H1 (cell line): ENCODE results near the gene ARHGAP22. TPM values are rescaled to one million over a fixed set of nuclear protein-coding genes. Genes with fewer than 3 reads are reported as not detected.
A peak's percentile ranks its signal among the peaks of the same experiment; 100 is the strongest.

ENCODE experiments used
- CTCF ChIA-PET: fragments of 300-600 bp; sonication (Branson Sonifier 250); formaldehyde crosslinking; loops from one replicate; lab custom pipeline; 2021; ENCODE audit not compliant: partially characterized antibody; lab: Charles Lee
- POLR2A ChIA-PET: fragments of 300-600 bp; sonication (Branson Sonifier 250); formaldehyde crosslinking; loops from one replicate; lab custom pipeline; 2021; ENCODE audit warnings: inconsistent platforms; ENCODE audit not compliant: partially characterized antibody; lab: Charles Lee
- DNase-seq, 2 experiments: peaks; one replicate each; pipeline versions ENCODE4 v3.0.0 to v3.0.0-alpha.2; 2010 to 2022; ENCODE audit warnings: low spot score in 2 of 2, low read depth in 1 of 2, mixed read lengths in 1 of 2
- FAIRE-seq: peaks from 2 replicates; lab custom pipeline; 2011; peaks lifted over from hg19 to GRCh38; lab: Jason Lieb, UNC
- H2AFZ ChIP-seq: 2 replicates; pipeline ENCODE4 v1.8.1; 2012; ENCODE audit warnings: low read length, inconsistent platforms
- H2AK5ac ChIP-seq: 2 replicates; pipeline ENCODE4 v1.6.1; 2013; ENCODE audit warnings: low read depth, low read length
- H2BK120ac ChIP-seq: replicated peaks from 2 replicates; pipeline ENCODE3; 2013; ENCODE audit warnings: low read depth, low read length, inconsistent platforms
- H2BK12ac ChIP-seq: 2 replicates; pipeline ENCODE4 v1.6.1; 2013; ENCODE audit warnings: low read depth, low read length
- H2BK15ac ChIP-seq: 2 replicates; pipeline ENCODE4 v1.6.1; 2013; ENCODE audit warnings: low read length
- H2BK20ac ChIP-seq: 2 replicates; pipeline ENCODE4 v1.6.1; 2013; ENCODE audit warnings: low read length
- H2BK5ac ChIP-seq: 2 replicates; pipeline ENCODE4 v1.6.1; 2013; ENCODE audit warnings: low read depth, low read length
- H3K14ac ChIP-seq: 2 replicates; pipeline ENCODE4 v1.6.1; 2013; ENCODE audit warnings: inconsistent platforms; ENCODE audit not compliant: insufficient read length
- H3K18ac ChIP-seq: 2 replicates; pipeline ENCODE4 v1.6.1; 2013; ENCODE audit warnings: low read length; ENCODE audit errors: extremely low read depth
- H3K23ac ChIP-seq: 2 replicates; pipeline ENCODE4 v1.6.1; 2013; ENCODE audit warnings: inconsistent platforms; ENCODE audit not compliant: insufficient read length
- H3K23me2 ChIP-seq: 2 replicates; pipeline ENCODE4 v1.6.1; 2013; ENCODE audit warnings: low read depth, low read length
- H3K27ac ChIP-seq: 2 replicates; pipeline ENCODE4 v1.6.1; 2011; ENCODE audit warnings: low read depth, low read length, inconsistent platforms
- H3K27me3 ChIP-seq, 4 experiments: replicated peaks in 1 of 4; 1 replicate in 1 of 4; 2 replicates in 3 of 4; pipeline versions ENCODE4 v1.6.1 to v1.8.1; 2011 to 2013; ENCODE audit warnings: low read length in 3 of 4, mild to moderate bottlenecking in 3 of 4, inconsistent platforms in 2 of 4, mixed read lengths in 2 of 4, moderate library complexity in 1 of 4; ENCODE audit not compliant: control insufficient read depth in 3 of 4, insufficient read depth in 3 of 4; ENCODE audit errors: extremely low read depth in 1 of 4
- H3K36me3 ChIP-seq, 4 experiments: 2 replicates each; pipeline versions ENCODE4 v1.6.1 to v1.8.1; 2011 to 2013; ENCODE audit warnings: mild to moderate bottlenecking in 4 of 4, low read length in 3 of 4, moderate library complexity in 2 of 4, control low read depth in 1 of 4, inconsistent platforms in 1 of 4; ENCODE audit not compliant: insufficient read depth in 4 of 4, control insufficient read depth in 2 of 4
- H3K4ac ChIP-seq: replicated peaks from 2 replicates; pipeline ENCODE3; 2013; ENCODE audit warnings: low read length, low read depth, mixed read lengths, inconsistent platforms; ENCODE audit not compliant: insufficient read length
- H3K4me1 ChIP-seq, 4 experiments: replicated peaks in 1 of 4; 1 replicate in 1 of 4; 2 replicates in 3 of 4; pipeline versions ENCODE4 v1.6.1 to v1.8.1; 2011 to 2013; ENCODE audit warnings: low read length in 3 of 4, inconsistent platforms in 2 of 4, mixed read lengths in 1 of 4; ENCODE audit not compliant: insufficient read depth in 4 of 4, control insufficient read depth in 3 of 4
- H3K4me2 ChIP-seq, 2 experiments: 2 replicates each; pipeline versions ENCODE4 v1.6.1 to v1.8.1; 2011 to 2013; ENCODE audit warnings: low read depth in 2 of 2, low read length in 2 of 2, control low read depth in 1 of 2, inconsistent platforms in 1 of 2, mild to moderate bottlenecking in 1 of 2; ENCODE audit not compliant: insufficient read depth in 1 of 2
- H3K4me3 ChIP-seq, 4 experiments: fragments of 200-600, 300-600 bp in 1 of 4; sonication (generic), shearing (Covaris generic), sonication (Bioruptor Twin) in 1 of 4; 2 replicates each; pipeline versions ENCODE4 v1.5.1 to v1.8.1; 2011 to 2016; ENCODE audit warnings: low read length in 4 of 4, low read depth in 3 of 4, control low read depth in 2 of 4, inconsistent platforms in 2 of 4, mild to moderate bottlenecking in 2 of 4, mixed read lengths in 1 of 4, moderate library complexity in 1 of 4; ENCODE audit not compliant: insufficient read depth in 2 of 4; ENCODE audit errors: extremely low read depth in 1 of 4
- H3K56ac ChIP-seq: replicated peaks from 2 replicates; pipeline ENCODE3; 2013; ENCODE audit warnings: low read depth, mild to moderate bottlenecking, mixed read lengths, low read length, inconsistent platforms; ENCODE audit not compliant: insufficient read length
- H3K79me1 ChIP-seq: 2 replicates; pipeline ENCODE4 v1.6.1; 2013; ENCODE audit warnings: low read depth, low read length, control low read depth
- H3K79me2 ChIP-seq, 2 experiments: 2 replicates each; pipeline versions ENCODE4 v1.6.1 to v1.8.1; 2012 to 2013; ENCODE audit warnings: low read length in 2 of 2, mild to moderate bottlenecking in 2 of 2, inconsistent platforms in 1 of 2; ENCODE audit not compliant: insufficient read depth in 2 of 2, control insufficient read depth in 1 of 2
- H3K9ac ChIP-seq, 4 experiments: replicated peaks in 1 of 4; 1 replicate in 1 of 4; 2 replicates in 3 of 4; pipeline versions ENCODE4 v1.6.1 to v1.8.1; 2011 to 2013; ENCODE audit warnings: low read depth in 3 of 4, low read length in 3 of 4, control low read depth in 2 of 4, mild to moderate bottlenecking in 2 of 4, moderate library complexity in 2 of 4, inconsistent platforms in 1 of 4; ENCODE audit errors: extremely low read depth in 1 of 4
- H3K9me3 ChIP-seq, 2 experiments: 2 replicates each; pipeline versions ENCODE4 v1.6.1 to v1.8.1; 2012 to 2013; ENCODE audit warnings: mild to moderate bottlenecking in 2 of 2, moderate library complexity in 2 of 2, control low read depth in 1 of 2, inconsistent platforms in 1 of 2, low read depth in 1 of 2, low read length in 1 of 2, mixed read lengths in 1 of 2; ENCODE audit not compliant: insufficient read depth in 2 of 2
- H4K20me1 ChIP-seq, 2 experiments: replicated peaks in 1 of 2; 2 replicates each; pipeline versions ENCODE3 to v1.8.1; 2011 to 2013; ENCODE audit warnings: inconsistent platforms in 2 of 2, low read length in 2 of 2, mild to moderate bottlenecking in 1 of 2; ENCODE audit not compliant: insufficient read depth in 2 of 2, control insufficient read depth in 1 of 2
- H4K5ac ChIP-seq: 2 replicates; pipeline ENCODE4 v1.6.1; 2013; ENCODE audit warnings: low read length, low read depth, mixed read lengths, inconsistent platforms; ENCODE audit not compliant: insufficient read length
- H4K8ac ChIP-seq: 2 replicates; pipeline ENCODE4 v1.8.0; 2013; ENCODE audit warnings: mild to moderate bottlenecking, moderate library complexity, low read length, inconsistent platforms; ENCODE audit not compliant: insufficient read depth; ENCODE audit errors: extremely low read depth
- H4K91ac ChIP-seq: replicated peaks from 2 replicates; pipeline ENCODE3; 2013; ENCODE audit warnings: low read length, mixed read lengths, inconsistent platforms; ENCODE audit not compliant: insufficient read length
- CTBP2 ChIP-seq: IDR thresholded peaks from 2 replicates; pipeline ENCODE4 v1.7.0; 2011; ENCODE audit warnings: borderline replicate concordance, mild to moderate bottlenecking, moderate library complexity, mixed read lengths, low read length; ENCODE audit not compliant: insufficient read depth, insufficient read length
- SIRT6 ChIP-seq: IDR thresholded peaks from one replicate; pipeline ENCODE4 v1.7.1; 2012; ENCODE audit warnings: low read length, inconsistent platforms
- WGBS, 2 experiments: shearing (Covaris generic) in 1 of 2; methylation state at CpG; one replicate each; pipeline versions ENCODE4 v1.1.6 to v1.1.7; 2013 to 2015; ENCODE audit warnings: low lambda C conversion rate in 2 of 2, mixed read lengths in 2 of 2, inconsistent platforms in 1 of 2, low coverage in 1 of 2, missing lambda C conversion rate in 1 of 2; ENCODE audit not compliant: insufficient replicate concordance in 2 of 2, insufficient coverage in 1 of 2, insufficient read length in 1 of 2; ENCODE audit errors: extremely low coverage in 1 of 2, missing lambda C conversion rate in 1 of 2; 5-methylcytosine and 5-hydroxymethylcytosine counted together
- polyA plus RNA-seq, 7 experiments: library from polyadenylated mRNA; depleted of rRNA in 3 of 7; stranded (reverse) in 5 of 7; unstranded in 2 of 7; fragments of >200 nt in 5 of 7; fragments of 200-250 nt in 2 of 7; gene quantifications; 1 replicate in 5 of 7; 2 replicates in 1 of 7; 4 replicates in 1 of 7; pipeline versions ENCODE4 v1.2.1 to v1.2.3, GENCODE V29; 2011 to 2013; ENCODE audit warnings: missing spikeins in 2 of 7, mixed read lengths in 2 of 7
- total RNA-seq: library from RNA; stranded (reverse); fragmentation: NEBNext Ultra II Directional; extraction: Animal tissue kit (Norgen Biotek cat#: 25700); gene quantifications from 2 replicates; pipeline ENCODE4 v1.2.1, GENCODE V29; 2021

ARHGAP22 gene
- total and polyA plus RNA-seq, 2 of the 8 experiments (the other 6 are each of a cell fraction or from before 2014, with no cell fraction given) = 3.6 to 11.2 TPM

DNA sequence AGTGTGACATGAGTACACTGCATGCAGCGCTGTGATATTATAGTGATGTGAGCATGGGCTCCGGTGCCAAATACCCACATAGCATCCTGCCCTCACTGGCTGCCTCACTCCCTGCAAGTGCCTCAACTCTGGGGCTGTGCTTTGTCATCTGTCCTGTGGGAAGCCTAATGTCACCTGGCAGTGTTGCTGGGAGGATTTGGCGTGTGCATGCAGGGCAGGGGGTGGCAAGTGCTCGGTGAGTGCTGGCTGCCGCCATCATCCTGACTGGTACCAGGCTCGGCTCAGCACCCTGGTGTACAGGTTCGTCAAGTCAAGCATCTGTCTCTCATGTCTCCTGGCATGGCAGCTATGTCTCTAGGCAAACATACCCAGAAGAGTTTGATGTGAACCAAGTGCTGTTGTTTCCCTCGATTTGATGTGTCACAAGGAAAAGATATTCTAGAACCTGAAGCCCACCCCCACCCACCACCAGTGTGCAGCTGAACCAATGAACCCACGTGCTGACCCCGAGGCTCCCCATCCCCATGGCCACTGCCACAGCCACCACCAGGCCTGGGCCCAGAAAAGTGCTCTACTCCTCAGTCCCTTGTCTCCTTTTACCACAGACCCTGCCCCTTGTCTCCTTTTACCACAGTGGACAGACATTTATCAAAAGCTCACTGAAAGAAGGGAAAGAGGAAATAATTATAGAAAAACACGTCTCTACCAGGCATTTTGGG, 162.6 kb downstream of the ARHGAP22 start:
- TF ChIP-seq CTBP2 (no peak), SIRT6 (no peak)
- no peak overlapping the region for H2BK12ac ChIP-seq
- CTCF ChIA-PET = interaction anchor here (0.9 to 10.9 kb wide), 14 partner anchors 12 to 165 kb away, joined by 3 to 141 read pairs (median 4); no protein-coding TSS in a partner anchor

More for the DNA sequence above, 162.6 kb downstream of the ARHGAP22 start:
- Histone ChIP-seq H2BK120ac (no peak overlapping the region), H4K5ac (no peak overlapping the region), H3K9ac (no peak overlapping the region), H3K79me2 (no peaks in the 10 kb centered on the region), H2BK15ac (no peak overlapping the region), H4K8ac (no peak overlapping the region), H4K20me1 (peaks cover 0 to 5% of the 10 kb centered on the region in 2 experiments), H3K4ac (no peak overlapping the region), H2BK5ac (no peak overlapping the region), H3K4me3 (no peak overlapping the region), H3K36me3 (peaks cover 0 to 4% (median 0%) of the 10 kb centered on the region in 4 experiments; a peak in 1 of 8 replicates), H3K27ac (no peak overlapping the region), H3K79me1 (no peaks in the 10 kb centered on the region), H2AK5ac (no peak overlapping the region), H3K27me3 (no peaks in the 10 kb centered on the region), H3K9me3 (no peaks in the 10 kb centered on the region; a peak in 1 of 4 replicates), H3K14ac (no peak overlapping the region), H2BK20ac (no peak overlapping the region), H4K91ac (no peak overlapping the region), H3K56ac (no peak overlapping the region), H3K4me1 (peaks cover 3 to 10% (median 8%) of the 10 kb centered on the region in 4 experiments; a peak in 5 of 7 replicates), H3K4me2 (no peak overlapping the region), H3K18ac (no peak overlapping the region), H2AFZ (no peak overlapping the region), H3K23ac (no peak overlapping the region), H3K23me2 (no peaks in the 10 kb centered on the region)
- POLR2A ChIA-PET = interaction anchor here (0.9 to 1.1 kb wide), 2 partner anchors 10 to 99 kb away, joined by 3 read pairs; no protein-coding TSS in a partner anchor
- DNase-seq = peak in 1 of 2 experiments; percentile 39
- WGBS, 2 experiments = 92% methylated on average over 11 of the region's 11 CpGs; no CpG with 5 or more reads in 1 of the 2 experiments
- no peak for FAIRE-seq
